HuH-7.5 (cell line): ENCODE data around the gene ZNF217.
"Not testable (repeated sequence)": the region's sequence is repeated elsewhere in the genome, so short reads cannot be mapped to it uniquely, and the experiment has no call there.

ENCODE experiments used
- DNase-seq: peaks from one replicate; pipeline ENCODE4 v3.0.0; 2011; ENCODE audit warnings: low spot score

The ZNF217 gene

GRCh38 chr20:53593466-53594007 is at the start of gene ZNF217:
ZNF217 (minus strand) TSS chr20:53593839; CDS start chr20:53582826, 11,013 bp downstream.
- not testable (repeated sequence) for DNase-seq

- DNase-seq, result no peak
Observed at GRCh38 chr20:53643031-53643832, 49.6 kb upstream of the ZNF217 start.

- DNase-seq, result peak; percentile 87
Observed at GRCh38 chr20:53642196-53643030, 48.8 kb upstream of the ZNF217 start.

GRCh38 chr20:53639647-53640440 is 46.2 kb upstream of the ZNF217 start:
- DNase-seq, result no peak

GRCh38 chr20:53639128-53639527 is 45.5 kb upstream of the ZNF217 start:
- no peak for DNase-seq

GRCh38 chr20:53637310-53637709 is 43.7 kb upstream of the ZNF217 start:
- not testable (repeated sequence) for DNase-seq

GRCh38 chr20:53636540-53637097 is 43.0 kb upstream of the ZNF217 start:
- no peak for DNase-seq

GRCh38 chr20:53635221-53635620 is 41.6 kb upstream of the ZNF217 start:
- DNase-seq, result no peak

GRCh38 chr20:53631909-53632662 is 38.4 kb upstream of the ZNF217 start:
- DNase-seq, result no peak

- DNase-seq, result no peak
Observed at GRCh38 chr20:53629436-53629835, 35.8 kb upstream of the ZNF217 start.

GRCh38 chr20:53628758-53629157 is 35.1 kb upstream of the ZNF217 start:
- DNase-seq, result not testable (repeated sequence)

- no peak for DNase-seq
Observed at GRCh38 chr20:53628076-53628475, 34.4 kb upstream of the ZNF217 start.

GRCh38 chr20:53627001-53627400 is 33.4 kb upstream of the ZNF217 start:
- DNase-seq, result not testable (repeated sequence)

- DNase-seq, result no peak
Observed at GRCh38 chr20:53626584-53626983, 32.9 kb upstream of the ZNF217 start.

GRCh38 chr20:53625311-53626129 is 31.9 kb upstream of the ZNF217 start:
- no peak for DNase-seq

- not testable (repeated sequence) for DNase-seq
Observed at GRCh38 chr20:53624927-53625250, 31.2 kb upstream of the ZNF217 start.

- DNase-seq, result peak; percentile 99
Observed at GRCh38 chr20:53623454-53624211, 30.0 kb upstream of the ZNF217 start.

GRCh38 chr20:53623134-53623453 is 29.5 kb upstream of the ZNF217 start:
- DNase-seq, result no peak
